NT2/D1 (cell line): ENCODE results near the gene MED31.

Experiments used
- SUZ12 ChIP-seq: IDR thresholded peaks from 2 replicates; pipeline ENCODE4 v1.6.1; 2011; ENCODE audit not compliant: insufficient read length, insufficient read depth; ENCODE audit errors: extremely low read depth
- YY1 ChIP-seq: IDR thresholded peaks from 2 replicates; pipeline ENCODE4 v1.6.1; 2011; ENCODE audit not compliant: insufficient read length, insufficient read depth
- ZNF274 ChIP-seq: IDR thresholded peaks from 2 replicates; pipeline ENCODE4 v1.6.1; 2011; ENCODE audit warnings: mild to moderate bottlenecking, low read depth, low read length

DNA sequence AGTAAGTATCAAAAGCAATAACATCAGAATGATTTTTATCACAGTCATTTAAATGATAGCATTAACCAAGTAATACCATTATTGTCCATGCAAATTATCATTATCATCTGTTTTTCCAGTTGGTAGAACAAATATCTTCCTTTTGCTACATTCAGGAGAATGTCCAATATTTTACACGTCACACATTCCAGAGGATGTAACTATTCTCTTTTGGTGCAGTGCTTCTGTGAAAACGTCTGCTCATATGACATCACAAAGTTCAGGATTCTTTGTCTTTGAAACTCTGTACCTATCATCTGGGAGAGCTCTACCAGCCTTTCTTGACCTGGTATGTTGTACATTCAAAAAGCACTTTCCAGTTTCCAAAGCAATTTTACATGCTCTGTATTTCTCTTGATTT, 54.9 kb downstream of the MED31 start:
- TF ChIP-seq ZNF274 (no peak), YY1 (no peak), SUZ12 (no peak)
